Sigmoid colon (tissue), 4 donors: ENCODE results near the gene RAC2.

Source experiments
- POLR2AphosphoS5 ChIP-seq, 4 donors: sonication (generic); formaldehyde crosslinking; IDR thresholded peaks; one replicate each; pipeline ENCODE4 v1.6.1; 2017; ENCODE audit warnings: antibody characterized with exemption in 4 of 4
- TF ChIP-seq, protein P1 (sequence below), 4 experiments: fragments of 450-650 bp in 3 of 4; fragments of 200-600 bp in 1 of 4; IDR thresholded peaks; one replicate each; pipeline ENCODE4 v1.5.1; 2016 to 2019; ENCODE audit warnings: antibody characterized with exemption in 4 of 4, mild to moderate bottlenecking in 3 of 4, moderate library complexity in 2 of 4

GRCh38 chr22:37208401-37209139 lies 35.5 kb downstream of the RAC2 start:
- TF ChIP-seq, protein P1, sequence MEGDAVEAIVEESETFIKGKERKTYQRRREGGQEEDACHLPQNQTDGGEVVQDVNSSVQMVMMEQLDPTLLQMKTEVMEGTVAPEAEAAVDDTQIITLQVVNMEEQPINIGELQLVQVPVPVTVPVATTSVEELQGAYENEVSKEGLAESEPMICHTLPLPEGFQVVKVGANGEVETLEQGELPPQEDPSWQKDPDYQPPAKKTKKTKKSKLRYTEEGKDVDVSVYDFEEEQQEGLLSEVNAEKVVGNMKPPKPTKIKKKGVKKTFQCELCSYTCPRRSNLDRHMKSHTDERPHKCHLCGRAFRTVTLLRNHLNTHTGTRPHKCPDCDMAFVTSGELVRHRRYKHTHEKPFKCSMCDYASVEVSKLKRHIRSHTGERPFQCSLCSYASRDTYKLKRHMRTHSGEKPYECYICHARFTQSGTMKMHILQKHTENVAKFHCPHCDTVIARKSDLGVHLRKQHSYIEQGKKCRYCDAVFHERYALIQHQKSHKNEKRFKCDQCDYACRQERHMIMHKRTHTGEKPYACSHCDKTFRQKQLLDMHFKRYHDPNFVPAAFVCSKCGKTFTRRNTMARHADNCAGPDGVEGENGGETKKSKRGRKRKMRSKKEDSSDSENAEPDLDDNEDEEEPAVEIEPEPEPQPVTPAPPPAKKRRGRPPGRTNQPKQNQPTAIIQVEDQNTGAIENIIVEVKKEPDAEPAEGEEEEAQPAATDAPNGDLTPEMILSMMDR (IDR thresholded peaks at IDR 0.05), result no peak
- TF ChIP-seq POLR2AphosphoS5 (IDR thresholded peaks at IDR 0.05), result no peak
